ENCODE results near the gene SP6.

DNA sequence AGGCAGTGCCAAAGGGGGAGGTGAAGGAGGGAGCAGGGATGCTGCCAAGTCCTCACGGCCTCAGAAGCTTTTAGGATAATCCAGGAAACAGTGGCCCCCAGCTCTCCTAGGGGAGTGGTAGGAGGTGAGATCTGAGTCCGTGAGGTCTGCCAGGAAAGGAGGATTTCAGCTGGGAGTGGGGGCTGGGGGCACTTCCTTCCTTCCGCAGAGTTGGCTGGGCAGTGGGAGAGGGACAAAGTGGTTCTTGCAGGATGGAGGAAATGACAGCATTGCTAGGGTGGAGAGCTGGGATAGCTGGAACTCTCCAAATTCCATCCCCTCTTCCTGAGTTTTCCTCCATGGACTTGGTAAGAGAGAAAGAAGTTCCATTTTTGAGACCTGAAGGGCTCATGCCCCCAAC, 4.8 kb upstream of the SP6 start:
- TF ChIP-seq, protein P1, sequence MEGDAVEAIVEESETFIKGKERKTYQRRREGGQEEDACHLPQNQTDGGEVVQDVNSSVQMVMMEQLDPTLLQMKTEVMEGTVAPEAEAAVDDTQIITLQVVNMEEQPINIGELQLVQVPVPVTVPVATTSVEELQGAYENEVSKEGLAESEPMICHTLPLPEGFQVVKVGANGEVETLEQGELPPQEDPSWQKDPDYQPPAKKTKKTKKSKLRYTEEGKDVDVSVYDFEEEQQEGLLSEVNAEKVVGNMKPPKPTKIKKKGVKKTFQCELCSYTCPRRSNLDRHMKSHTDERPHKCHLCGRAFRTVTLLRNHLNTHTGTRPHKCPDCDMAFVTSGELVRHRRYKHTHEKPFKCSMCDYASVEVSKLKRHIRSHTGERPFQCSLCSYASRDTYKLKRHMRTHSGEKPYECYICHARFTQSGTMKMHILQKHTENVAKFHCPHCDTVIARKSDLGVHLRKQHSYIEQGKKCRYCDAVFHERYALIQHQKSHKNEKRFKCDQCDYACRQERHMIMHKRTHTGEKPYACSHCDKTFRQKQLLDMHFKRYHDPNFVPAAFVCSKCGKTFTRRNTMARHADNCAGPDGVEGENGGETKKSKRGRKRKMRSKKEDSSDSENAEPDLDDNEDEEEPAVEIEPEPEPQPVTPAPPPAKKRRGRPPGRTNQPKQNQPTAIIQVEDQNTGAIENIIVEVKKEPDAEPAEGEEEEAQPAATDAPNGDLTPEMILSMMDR (IDR thresholded peaks at IDR 0.05) = no peak
- no peak for TF ChIP-seq POLR2AphosphoS5 (IDR thresholded peaks at IDR 0.05; ENCODE audit: insufficient read depth in 1 of 2, low read depth in 1 of 2)
- no peak for TF ChIP-seq POLR2A (IDR thresholded peaks at IDR 0.05)
